Stimulated activated CD8-positive, alpha-beta memory T cell treated with anti-CD3 and anti-CD28 coated beads, Interleukin-2, amount 100 ng/mL, for 1 hour (primary cell): Measurements from ENCODE around the gene TOR4A.
"Not testable (repeated sequence)": the region's sequence is repeated elsewhere in the genome, so short reads cannot be mapped to it uniquely, and the experiment has no call there.

Experiments used
- DNase-seq, 2 donors: peaks; one replicate each; pipeline ENCODE4 v3.0.0-alpha.2; 2020; ENCODE audit warnings: low read depth in 2 of 2

Gene TOR4A

DNA sequence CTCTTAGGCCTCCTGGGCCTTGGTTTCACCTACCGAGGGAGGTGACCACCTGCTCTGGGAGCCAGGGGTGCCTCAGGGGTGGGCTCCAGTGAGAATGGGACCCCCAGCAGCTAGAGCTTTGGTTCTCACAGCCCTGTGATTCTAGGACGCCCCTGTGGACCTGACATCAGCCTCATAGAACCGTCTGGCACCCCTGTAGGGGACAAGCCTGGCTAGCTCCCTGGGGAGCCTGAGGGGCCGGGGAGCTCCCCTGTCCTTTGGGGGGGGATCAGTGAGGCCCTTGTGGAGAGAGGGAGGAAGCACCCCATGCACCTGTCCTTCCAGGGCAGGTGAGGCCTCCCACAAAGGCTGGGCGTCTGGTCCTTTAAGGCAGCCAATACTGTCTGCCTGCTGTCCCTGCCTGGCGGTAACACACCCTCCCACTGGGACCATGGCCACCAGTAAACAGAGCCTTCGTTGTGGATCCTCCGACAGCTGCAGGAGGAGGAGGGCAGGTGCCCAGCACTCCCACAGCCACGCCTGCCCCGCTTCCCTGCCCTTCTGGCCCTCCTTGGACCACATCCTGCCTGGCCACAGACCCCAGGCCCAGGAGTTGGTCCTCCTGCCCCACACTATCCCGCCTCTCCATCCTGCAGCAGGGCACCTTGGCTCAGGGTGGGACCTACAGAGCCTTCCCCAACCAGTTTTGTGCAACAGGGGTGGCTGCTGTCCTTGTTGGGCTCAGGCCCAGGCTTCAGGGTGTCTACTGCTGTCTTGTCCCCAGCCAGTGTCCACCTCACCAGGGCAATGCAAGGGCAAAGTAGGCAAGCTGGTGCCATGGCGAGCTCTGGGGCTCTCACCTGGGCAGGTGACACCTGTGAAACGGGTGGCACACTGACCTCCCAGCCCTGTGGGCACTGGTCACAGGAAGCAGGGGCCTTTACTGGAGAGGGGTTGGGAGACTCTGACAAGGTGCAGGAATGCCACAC is 39.5 kb upstream of the TOR4A start:
- DNase-seq, result no peak

DNA sequence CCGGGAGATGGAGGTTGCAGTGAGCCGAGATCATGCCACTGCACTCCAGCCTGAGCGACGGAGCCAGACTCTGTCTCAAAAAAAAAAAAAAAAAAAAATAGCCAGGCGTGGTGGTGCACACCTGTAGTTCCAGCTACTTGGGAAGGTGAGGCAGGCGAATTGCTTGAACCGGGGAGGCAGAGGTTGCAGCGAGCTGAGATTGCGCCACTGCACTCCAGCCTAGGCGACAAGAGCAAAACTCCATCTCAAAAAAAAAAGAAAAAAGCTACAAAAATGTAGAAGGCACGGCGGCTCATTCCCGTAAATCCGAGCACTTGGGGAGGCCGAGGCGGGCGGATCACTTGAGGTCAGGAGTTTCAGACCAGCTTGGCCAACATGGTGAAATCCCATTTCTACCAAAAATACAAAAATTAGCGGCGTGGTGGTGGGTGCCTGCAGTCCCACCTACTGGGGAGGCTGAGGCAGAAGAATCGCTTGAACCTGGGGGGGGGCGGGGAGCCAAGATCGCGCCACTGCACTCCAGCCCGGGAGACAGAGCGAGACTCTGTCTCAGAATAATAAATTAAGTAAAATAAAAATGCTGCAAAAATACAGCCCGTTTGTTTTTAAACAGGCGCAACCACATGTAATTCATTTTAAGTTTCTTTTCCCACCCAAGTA is 37.9 kb upstream of the TOR4A start:
- not testable (repeated sequence) for DNase-seq

DNA sequence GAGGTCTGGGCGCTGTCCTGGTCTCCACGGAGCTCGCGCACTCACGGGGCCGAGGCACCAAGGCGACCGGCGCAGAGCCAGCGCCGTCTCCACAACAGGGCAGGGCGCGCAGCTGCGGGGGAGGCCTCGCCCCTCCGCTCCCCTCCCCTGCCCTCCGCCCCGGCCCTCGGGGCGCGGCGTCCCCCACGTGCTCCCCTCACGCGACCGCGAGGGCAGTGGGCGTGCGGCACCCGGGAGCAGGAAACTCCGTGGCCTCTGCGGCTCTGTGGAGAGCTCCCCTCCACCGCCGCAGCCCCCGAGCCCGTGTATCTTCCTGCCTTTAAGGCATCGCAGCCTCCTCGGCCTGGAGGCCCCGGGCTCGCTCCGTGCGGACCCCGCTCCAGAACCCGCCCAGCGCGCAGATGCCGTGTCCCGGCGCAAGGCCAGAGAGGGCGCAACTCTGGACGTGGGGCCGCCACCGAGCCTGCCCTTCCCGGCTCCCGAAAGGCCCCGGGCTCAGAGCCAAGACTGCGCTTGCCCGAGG is 37.1 kb upstream of the TOR4A start:
- peak in 1 of 2 donors; percentile 48 for DNase-seq

DNA sequence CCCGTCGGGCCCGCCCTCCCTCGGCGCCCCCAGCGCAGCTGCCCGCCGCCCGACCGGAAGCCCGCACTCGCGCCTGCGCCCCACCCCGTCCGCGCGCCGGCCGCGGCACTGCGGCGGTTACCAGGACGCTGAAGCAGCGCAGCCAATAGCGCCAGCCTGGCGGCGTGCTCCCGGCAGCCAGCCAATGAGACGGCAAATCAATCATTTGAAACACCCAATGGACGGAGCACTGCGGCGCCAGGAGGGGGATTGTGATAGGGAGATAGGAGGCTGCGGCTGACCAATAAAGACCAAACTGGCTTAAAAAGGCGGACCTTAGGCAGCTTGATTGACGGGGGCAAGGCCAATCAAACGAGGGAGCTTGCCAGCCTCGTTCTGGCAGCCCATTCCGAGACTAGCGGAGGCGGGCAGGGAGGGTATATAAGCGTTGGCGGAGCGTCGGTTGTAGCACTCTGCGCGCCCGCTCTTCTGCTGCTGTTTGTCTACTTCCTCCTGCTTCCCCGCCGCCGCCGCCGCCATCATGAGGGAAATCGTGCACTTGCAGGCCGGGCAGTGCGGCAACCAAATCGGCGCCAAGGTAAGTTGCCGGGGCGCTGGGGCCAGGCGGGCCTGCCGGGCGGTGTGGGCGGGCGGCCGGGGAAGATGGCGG is 36.6 kb upstream of the TOR4A start, which contains the start of gene TUBB4B:
TUBB4B (plus strand) TSS at position 447 of the 649 bp plus-strand sequence; CDS start at position 521, 74 bp downstream.
- peak; percentile 95 to 98 for DNase-seq

DNA sequence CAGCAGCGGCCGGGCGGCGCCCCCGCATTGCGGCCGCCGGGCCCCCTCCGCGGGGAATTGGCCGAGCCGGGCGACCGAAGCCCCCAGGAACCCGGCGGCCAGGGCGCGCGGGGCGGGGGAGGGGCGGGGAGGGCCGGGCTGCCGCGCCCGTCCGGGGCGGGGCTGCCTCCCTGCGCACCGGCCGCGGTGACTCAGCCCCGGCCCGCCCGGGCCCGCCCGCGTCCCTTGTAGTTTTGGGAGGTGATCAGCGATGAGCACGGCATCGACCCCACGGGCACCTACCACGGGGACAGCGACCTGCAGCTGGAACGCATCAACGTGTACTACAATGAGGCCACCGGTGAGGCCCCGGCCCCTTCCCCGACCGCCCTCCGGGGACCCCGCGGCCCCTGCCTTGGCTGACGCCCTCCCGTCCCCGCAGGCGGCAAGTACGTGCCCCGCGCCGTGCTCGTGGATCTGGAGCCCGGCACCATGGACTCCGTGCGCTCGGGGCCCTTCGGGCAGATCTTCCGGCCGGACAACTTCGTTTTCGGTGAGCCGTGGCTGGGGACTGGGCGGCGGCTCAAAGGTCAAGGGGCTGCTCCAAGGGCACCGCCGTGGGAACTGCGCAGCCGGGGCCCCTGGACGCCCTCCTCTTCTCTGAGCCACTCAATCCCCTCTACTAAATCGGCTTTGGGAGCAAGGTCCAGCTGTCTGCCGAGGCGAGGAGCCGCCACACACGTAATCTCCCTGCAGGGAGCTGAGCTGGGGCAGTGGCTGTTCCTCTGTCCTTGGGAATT is 35.8 kb upstream of the TOR4A start:
- peak; percentile 41 to 61 for DNase-seq

DNA sequence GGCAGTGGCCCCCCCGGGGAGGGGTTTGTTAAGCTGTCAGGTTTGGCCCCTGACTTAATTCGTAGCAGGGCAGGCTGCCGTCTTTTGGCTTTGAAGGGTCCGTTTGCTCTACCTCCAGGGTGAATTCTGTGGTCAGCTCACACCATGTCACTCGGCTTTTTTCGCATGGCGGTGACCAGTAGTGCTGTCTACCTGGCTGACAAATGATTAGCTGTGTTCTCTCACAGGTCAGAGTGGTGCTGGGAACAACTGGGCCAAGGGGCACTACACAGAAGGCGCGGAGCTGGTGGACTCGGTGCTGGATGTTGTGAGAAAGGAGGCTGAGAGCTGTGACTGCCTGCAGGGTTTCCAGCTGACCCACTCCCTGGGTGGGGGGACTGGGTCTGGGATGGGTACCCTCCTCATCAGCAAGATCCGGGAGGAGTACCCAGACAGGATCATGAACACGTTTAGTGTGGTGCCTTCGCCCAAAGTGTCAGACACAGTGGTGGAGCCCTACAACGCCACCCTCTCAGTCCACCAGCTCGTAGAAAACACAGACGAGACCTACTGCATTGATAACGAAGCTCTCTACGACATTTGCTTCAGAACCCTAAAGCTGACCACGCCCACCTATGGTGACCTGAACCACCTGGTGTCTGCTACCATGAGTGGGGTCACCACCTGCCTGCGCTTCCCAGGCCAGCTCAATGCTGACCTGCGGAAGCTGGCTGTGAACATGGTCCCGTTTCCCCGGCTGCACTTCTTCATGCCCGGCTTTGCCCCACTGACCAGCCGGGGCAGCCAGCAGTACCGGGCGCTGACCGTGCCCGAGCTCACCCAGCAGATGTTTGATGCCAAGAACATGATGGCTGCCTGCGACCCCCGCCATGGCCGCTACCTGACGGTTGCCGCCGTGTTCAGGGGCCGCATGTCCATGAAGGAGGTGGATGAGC is 35.0 kb upstream of the TOR4A start:
- DNase-seq, result no peak

DNA sequence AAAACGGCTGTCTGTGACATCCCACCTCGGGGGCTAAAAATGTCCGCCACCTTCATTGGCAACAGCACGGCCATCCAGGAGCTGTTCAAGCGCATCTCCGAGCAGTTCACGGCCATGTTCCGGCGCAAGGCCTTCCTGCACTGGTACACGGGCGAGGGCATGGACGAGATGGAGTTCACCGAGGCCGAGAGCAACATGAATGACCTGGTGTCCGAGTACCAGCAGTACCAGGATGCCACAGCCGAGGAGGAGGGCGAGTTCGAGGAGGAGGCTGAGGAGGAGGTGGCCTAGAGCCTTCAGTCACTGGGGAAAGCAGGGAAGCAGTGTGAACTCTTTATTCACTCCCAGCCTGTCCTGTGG is 34.3 kb upstream of the TOR4A start:
- DNase-seq, result not testable (repeated sequence)

DNA sequence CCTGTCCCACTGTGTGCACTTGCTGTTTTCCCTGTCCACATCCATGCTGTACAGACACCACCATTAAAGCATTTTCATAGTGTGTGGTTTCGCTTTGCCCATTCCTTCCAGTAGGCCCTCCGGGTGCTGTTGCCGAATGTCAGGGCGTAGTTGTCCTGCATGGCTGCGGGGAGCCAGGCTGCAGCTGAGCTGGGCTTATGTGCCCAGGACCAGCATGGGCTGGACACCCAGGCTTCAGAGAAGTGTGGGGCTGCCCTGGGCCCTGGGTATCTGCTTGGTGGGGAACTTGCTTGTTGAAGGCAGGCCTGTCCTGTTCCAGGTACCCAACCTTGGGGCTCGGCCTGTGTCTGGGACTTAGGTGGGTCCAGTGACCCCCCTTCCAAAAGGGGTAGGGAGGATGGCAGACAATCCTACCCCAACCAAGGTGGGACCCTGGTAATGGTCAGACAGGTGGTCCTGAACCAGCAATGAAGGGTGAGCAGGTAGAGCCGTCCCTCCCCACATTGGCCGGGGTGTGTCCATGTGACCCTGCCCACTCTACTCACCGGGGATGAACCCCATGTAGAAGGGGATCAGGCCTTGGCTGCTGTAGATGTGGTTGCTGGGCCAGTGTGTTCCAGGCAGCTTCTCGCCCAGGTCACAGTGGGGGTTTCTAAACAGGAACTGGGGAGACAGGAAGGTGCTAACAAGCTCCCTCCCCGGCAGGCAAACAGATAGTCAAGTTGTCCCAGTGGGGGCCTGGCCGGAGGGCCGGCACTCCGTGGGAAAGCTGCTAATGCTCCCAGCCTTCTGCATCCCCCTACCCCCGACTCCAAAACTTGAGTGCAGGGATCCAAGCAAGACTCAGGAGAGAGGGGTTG is 33.7 kb upstream of the TOR4A start:
- DNase-seq, result no peak

DNA sequence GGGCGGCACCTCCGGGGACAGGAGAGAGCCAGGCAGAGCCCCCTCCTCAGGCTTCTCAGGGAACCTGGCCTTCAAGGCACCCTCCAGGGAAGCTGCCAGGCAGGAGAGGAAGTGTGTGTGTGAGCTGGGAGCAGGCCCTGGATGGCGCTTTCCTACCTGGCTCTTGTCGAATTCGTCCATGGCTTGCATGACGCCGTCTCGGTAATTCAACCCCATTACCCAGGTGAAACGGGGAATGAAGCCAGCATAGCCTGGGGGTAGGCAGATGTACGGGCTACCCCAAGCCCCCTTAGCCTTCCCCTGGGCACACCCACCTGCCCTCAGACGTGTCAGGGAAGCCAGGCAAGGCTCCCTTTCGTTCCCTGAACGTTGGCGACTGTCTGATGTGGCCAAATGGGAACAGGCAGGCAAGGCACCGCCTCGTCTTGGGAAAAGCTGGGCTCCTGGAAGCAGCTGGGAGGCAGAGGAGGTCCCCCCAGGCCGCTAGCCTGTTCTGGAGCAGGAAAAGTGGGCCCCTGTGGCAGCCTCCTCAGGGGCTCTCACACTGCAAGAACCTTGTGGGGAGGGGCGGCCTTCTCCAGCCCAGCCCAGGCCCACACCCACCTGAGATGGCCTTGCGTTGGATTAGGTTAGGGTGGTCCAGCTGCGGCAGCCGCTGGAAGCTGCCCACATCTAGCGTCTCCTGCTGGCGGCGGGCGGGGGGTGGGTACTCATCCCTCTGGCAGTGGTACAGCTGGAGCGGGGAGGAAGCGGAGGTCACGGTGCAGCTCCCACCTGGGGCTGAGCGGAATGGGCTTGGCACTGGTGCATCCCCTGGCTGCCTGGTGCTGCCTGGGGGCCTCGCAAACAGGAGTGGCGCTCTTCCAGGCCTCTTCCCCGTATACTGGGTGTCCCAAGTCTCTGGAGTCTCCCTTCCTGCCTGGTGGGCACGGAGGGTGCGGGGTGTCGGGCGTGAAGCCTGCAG is 32.8 kb upstream of the TOR4A start:
- no peak for DNase-seq

DNA sequence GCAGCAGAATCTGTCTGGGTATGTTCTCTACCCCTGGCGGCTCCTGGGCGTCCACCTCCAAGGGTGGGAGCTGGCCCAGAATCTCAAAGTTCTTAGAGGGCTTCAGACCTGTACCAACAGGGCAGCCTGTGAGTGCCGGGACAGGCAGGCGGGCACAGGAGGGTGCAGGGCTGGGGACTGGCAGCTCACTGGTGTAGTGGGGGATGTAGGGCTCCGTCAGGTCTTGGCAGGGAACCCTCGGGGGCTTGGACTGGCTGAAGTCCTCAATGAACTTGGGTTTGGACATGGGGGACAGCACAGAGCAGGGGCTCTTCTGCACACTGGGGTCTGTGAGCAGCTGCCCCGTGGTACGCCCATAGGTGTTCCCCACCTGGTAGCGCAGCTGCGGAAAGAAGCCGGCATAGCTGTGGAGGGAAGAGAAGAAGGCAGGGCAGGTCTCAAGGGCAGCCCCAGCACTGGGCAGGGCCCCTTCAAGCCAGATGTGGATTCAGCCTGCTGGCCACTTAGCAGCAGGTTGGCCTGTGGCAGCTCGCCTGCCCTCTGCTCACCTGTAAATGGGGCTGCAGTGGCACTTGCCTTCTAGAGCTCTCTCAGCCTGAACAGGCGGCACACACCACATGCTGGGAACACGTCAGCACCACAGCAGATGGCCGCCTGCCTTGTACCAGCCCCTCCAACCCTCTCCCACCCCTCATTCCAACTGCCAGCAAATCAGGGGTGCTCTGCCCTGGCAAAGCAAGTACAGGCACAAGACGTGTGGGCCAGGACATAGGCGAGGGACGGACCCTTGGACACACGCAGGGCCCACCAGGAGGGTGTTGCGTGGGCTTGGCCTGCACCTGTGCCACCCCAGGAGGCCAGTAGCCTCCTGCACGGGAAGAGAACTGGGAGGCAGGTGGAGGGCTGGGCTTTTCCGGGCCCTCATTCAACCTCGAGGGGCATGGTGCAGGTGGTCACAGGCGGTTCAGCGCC is 31.8 kb upstream of the TOR4A start:
- DNase-seq, result no peak

DNA sequence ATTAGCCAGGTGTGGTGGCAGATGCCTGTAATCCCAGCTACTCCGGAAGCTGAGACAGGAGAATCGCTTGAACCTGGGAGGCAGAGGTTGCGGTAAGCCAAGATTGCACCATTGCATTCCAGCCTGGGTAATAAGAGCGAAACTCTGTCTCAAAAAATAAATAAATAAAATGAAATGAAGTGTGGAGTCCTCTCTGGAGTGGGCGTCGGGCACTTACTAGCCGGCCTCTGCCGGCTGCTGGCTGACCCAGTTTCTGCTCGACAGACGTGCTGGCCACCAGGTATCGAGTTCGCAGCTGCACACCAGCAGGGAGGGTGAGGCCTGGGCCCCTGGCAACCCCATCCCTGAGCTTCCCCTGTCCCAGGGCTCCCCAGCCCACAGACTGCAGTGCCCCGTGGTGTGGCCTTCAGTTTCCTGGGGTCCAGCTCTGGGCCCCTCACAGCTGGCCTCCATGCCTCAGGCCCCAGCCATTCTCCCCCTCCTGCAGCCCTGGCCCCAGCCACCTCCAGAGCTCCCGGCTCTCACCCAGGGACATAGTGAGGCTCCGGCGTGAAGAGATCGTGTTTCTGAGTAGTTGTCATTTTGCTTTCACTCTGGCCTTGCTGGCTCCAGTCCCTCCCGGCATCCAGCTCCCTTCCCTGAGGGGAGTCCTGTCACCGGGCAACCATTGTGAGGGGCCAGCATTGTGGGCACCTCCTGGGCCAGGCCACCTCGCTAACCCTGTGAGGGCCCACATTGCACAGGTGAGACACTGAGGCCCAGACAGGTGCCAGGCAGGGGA is 30.2 kb upstream of the TOR4A start:
- no peak for DNase-seq

DNA sequence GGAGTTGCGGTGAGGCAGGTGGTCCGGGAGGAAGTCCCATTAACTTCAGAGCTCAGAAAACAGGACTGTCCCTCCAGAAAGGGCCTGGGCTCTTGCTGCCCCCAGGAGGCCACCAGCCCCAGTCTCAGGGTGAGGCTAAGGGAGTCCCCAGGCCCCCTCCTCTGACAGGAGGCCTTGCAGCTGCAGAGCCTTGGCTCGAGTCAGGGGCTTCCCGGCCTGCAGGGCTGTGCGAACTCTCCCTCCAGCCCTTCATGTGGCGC is 29.7 kb upstream of the TOR4A start:
- DNase-seq, result no peak

DNA sequence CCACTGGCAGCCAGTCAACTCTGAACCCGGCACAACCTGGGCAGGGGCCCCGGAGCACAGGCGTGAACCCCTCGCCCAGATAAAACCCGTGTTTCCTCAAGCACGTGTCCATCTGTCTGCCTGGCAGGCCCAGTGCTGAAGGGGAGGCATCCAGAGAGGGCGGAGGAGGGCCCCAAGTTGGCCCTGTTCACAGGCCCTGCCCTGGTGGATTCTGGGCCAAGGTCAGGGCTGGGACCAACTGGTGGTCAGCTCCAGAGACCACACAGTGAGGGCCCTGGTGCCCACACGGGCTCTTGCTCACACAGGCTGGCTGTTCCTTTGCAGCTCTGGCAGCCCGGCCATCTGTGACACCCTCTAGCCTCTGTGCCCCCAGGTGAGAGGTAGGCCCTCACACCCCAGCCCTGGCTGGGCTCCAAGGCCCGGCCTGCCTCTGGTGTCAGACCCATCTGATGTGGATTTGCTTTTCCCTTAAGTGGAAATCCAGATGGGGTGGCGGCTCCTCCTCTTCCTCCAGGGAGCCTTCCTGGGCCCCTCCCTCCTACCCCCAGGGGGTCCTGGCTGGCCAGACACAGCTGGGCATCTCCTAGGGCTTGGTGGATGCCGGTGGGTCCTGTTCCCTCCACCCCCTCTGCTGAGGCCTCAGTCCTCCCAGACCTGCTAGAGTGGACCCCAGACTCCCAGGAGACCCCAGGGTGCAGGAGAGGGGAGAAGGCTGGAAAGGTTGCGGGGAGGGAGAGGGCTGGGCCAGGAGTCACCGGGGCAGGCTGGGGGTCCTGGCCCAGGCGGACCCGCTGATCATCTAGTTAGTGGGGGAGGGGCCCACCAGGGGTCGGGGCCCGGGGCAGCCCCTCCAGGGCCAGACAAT is 27.0 kb upstream of the TOR4A start:
- DNase-seq, result no peak

DNA sequence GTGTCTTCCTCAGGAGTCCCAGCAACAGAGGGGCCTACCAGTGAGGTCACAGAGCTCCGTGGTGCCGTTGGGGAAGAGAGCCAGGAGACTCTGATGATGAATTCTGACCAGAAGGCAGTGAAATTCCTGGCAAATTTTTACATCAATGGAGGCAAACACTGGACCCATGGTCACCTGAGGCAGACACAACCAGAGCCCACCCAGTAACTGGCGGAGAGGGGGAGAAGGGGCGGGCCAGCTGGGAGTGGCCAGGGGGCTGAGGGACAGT is 26.4 kb upstream of the TOR4A start, which contains the start of gene STPG3:
STPG3 (plus strand) TSS at position 93 of the 268 bp plus-strand sequence; CDS start at position 94, 1 bp downstream.
- no peak for DNase-seq

DNA sequence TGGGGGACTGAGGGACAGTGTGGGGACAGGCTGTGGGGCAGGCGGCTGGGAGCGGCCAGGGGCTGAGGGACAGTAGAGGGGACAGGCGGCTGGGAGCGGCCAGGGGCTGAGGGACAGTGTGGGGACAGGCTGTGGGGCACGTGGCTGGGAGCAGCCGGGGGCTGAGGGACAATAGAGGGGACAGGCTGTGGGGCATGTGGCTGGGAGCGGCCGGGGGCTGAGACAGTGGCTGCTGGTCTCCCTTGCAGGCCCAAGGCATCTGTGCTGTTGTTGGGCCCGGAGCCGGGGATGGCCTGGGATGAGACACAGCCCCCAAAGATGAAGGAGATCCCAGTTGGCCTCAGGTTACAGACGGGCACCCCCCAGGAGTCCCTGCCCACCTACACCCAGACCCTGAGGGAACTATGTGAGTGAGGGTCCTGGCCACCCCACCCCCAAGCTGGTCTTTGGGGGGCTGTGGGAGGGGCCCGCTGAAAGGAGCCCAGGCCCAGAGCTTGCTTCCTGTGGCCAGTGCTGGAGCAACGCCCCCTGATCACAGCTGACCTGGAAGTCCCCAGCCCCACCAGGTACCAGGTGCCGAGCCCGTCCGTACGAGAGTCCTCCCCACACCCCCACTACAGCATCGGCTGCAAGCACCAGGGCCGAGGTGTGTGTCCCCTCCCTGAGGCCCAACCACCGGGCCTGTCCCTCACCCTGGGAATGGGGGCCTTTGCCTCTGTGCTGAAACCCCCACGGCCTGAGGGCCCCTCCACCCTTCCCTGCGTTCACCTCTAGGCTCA is 25.8 kb upstream of the TOR4A start:
- no peak for DNase-seq
